Stimulated activated CD4-positive, alpha-beta T cell treated with anti-CD3 and anti-CD28 coated beads, Interleukin-1b, Interleukin-23, amount 100 ng/mL, for 24 hours (primary cell): Measurements from ENCODE around the gene TMEM176A.

ENCODE experiments used
- DNase-seq, 4 experiments: peaks; one replicate each; pipeline ENCODE4 v3.0.0-alpha.2; 2020; ENCODE audit warnings: low read depth in 4 of 4, low spot score in 1 of 4

Gene TMEM176A

DNA sequence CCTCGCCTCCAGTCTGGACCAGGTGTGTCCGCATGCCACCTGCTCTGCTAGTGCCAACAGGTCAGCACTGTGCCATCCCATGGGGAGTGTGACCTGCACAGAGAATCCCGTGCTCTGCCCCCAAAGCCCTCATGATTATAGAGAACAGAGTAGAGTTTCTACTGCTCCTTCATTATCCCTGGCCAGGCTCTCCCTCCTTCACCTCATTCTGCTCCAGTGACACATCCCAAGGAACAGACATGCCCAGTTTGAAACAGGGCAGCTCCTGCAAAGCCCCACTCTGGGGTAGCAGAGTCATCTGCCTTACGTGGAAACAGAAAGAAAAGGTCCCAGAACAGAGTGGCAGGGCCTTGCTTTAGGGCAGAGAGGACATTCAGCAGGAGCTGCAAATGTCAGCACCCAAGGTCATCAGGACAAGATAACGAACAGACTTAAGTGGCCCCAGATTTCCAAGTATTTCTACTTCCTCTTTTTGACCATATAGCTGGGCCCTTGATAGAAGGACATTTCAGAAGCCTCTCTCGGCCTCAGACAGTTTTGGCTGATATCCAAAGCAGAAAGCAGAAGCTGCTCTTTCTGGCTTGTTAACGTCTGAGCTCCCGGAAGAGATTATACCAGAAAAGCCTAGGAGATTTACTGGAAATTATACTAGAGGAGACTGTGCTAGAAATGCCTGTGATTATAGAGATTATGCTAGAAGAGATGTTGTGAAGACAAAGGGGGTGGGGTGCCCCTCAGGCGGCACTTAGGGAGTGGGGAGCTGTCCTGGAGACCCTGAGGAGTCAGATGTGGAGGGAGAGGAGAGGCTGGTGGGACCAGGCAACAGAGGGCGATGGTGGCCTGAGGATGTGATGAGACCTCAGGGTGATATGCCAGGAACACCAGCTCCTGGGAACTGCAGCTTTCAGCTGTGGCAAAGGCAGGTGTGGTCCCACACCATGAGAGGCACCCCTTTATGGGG lies 13.0 kb upstream of the TMEM176A start:
- DNase-seq, result no peak

DNA sequence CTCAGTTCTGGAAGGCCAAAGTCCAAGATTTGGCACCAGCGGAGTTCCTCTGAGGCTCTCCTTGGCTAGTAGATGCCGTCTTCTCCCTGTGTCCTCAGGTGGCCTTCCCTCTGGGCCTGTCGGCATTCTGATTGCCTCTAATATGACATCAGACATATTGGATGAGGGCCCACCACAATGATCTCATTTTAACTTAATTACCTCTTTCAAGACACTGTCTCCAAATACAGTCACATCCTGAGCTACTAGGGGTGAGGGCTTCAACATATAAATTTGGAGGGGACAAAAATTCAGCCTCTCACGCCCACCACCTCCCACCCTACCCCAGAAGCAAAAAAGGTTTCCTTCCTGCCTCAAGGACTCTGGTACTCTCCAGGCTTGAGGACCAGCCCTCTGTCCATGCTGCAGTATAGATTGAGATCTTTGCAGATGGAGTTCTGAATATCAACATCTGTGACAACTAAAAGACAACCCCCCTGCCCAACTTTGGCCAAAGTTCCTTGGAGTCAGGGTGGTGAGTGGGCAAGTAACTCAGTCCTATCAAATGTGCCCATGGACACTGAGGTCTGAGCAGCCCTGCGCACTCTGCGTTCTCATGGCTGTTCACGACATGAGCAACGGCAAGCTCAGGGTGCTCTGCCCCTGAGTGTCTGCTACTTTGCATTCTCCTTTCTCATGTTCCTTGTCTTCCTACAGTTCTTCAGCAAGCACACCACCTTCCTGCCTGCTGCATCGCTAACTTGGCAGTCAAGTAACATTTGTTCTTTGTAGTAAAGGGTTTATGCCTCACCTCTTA lies 11.9 kb upstream of the TMEM176A start:
- no peak for DNase-seq

DNA sequence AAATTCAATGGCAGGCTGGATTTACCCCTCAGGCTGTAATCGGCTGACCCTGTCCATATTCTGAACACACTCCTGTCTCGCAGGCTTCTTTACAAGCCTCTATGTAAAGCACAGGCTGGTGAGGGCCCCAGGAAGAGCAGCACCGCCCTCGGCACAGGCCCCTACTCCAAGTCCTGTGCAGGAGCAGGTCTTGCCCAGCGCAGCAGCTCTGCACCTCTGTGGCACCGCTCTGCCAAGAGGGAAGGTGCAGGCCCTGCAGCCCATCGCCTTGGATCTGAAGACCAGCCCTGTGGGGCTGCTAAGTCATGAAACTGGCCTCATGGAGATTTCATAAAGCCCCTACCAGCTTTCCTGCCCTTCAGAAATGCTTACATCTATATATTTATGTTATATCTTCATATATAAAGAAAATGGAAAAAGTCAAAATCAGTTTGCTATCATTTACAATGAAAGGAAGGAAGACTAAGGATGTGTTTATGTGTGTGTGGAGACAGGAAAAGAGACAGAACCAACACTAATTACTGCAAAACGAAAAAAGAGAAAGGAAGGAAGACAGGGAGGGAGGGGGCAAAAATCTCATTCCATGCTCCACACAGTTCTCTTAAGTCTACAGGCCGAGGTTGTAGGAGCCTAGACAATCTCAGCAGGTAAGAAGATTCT lies 10.0 kb upstream of the TMEM176A start:
- no peak for DNase-seq

DNA sequence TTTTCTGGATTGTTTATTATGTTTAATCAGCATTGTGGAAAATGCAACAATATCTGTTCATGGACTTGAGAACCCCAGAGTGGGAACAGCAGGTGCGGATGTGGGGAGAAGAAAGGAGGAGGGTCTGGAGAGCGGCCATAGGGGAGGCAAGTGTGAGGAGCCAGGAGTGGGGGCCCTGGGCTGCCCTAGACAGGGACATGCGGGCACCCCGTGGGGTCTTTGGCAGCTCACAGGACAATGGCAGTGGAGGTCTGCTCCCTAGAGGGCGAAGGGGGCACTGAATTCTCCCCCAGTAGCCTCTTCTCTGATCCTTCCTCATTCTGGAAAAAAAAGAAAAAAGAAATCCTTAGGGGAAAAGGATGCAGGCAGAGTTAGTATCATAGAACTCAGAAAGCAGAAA lies 9.3 kb upstream of the TMEM176A start:
- DNase-seq, result no peak

DNA sequence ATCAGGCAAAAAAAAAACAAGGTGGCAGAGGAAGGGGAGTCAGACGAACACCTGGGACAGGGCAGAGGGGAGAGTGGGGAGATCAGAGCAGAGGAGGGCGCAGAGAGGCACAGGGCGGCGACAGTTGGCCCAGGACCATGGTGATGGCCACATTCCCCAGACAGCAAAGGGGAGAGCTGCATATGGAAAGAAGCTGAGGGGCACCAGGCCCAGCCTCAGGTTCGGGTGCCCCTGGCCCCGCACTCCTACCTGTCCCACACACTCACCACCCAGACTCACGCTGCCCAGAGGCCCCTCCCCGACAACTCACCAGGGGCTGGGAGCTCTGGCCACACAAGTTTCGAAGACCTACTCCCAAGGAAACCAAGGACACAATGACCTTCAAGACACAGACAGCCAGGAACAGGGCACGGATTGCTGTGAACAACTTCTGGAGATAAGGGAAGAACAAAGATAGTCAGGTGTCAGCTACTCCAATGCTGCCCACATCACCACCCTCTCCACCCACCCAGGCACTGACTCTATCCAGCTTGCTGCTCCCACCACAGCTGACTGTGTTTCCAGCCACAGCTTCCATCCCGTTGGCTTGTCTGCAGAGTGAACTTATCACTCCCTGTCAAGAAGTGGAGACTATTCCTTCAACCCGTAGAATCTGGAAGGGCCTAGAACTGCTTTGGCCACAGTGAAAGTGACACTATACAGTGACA lies 8.7 kb upstream of the TMEM176A start:
- DNase-seq, result no peak

DNA sequence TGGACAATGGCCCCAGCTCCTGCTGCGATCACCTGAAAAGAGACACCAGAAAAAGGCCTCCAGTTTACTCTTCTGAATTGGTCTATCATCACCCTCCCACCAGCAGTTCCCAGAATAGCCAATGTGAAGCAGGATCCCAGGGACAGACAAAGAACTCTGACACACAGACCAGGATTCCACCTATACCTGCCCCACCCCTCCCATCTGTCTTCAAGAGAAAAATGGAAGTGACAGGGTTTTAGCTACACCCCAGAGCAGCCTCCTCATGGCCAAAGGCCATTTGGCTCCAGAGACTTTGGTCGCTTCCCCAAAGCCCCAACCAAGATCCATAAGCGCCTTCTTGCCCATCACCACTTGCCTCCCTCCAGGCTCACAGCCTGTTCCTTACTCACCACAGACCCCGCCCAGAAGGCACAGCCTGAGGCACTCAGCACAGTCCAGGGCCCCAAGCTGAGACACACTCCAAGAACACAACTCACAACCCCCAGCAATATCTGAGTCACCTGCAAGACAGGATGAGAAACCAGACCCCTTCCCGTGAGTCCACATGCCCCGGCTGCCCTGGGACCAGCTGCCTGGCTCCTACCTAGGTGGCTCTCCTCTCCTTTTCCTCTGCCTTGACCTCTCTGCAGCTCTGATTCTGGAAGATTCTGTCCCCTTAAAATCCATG lies 6.9 kb upstream of the TMEM176A start:
- no peak for DNase-seq

DNA sequence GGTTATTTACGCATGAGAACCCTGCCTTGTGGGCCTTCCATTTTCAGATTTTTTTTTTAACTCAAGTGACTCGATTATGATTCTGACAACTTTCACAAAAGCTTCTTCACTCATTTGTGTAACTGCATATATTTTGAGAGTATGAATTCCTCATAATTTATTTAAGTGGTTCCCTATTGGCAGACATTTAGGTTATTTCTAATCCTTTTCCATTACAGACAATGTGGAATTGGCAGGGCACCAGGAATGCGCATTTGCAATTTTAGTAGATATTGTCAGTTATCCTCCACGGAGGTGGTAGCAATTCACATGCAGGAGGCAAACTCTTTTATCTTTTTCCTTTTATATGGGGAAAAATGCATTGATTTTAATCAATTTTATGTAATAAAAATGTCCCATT lies 2.9 kb upstream of the TMEM176A start:
- DNase-seq, result no peak

DNA sequence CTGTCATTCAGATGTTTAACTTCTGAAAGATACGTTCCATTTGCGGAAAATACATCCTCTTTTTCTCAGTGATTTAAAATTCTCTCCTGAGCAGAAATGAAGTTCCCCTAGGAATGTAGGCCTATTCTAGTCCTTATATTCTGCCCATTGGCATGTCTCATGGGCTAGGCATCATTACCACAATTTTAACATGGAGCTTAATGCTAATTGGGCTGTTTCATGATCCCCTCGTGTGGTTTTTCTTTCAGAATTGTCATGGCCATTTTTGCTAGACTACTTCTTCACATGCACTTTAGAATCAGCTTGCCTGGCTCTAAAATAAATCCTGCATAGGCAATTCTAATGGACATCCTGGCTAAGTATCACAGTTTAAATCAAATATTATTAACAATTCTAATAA lies 1.4 kb upstream of the TMEM176A start:
- no peak for DNase-seq

DNA sequence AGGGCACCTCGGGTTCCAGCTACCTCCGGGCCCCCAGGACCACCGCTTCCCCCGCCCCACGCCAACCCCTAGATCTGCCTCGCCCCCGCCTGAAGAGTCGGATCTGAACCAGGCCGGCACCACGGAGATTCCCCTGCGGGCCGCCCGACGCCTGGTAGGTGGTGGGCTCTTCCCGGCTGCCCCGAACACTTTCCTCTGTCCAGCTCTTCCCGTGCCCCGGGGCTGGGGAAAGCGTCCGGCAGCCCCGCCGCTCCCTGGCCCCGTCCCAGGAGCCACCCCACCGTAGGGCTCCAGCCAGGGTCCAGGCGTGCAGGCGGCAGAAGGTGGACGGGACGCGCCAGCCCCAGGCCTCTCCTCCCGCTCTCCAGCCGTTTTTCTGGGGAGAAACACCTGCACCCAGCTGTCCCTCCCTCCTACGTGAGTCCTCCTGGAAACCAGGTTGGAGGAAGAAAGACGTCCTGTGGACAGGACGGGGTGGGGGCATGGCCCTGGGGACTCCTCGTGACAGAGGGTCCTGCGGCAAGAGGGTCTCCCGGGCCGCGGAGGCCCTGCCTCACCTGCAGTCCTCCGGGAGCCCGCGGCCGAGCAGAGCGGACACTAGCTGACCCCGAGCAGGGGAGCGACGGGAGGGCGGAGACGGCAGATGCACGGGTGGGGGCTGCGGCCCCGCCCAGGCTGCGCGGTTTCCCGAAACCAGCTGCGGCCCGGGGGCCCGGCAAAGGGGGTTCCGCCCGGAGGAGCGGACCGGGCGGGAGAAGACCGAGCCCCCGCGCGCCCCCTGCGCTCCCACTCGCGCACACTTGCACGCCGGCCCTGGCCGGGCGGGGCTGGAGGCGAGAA lies 608 bp upstream of the TMEM176A start, which contains the start of gene TMEM176B:
TMEM176B (minus strand) TSS at position 624 of the 840 bp plus-strand sequence. CDS start 3,795 bp downstream, outside the sequence.
- DNase-seq, result no peak

DNA sequence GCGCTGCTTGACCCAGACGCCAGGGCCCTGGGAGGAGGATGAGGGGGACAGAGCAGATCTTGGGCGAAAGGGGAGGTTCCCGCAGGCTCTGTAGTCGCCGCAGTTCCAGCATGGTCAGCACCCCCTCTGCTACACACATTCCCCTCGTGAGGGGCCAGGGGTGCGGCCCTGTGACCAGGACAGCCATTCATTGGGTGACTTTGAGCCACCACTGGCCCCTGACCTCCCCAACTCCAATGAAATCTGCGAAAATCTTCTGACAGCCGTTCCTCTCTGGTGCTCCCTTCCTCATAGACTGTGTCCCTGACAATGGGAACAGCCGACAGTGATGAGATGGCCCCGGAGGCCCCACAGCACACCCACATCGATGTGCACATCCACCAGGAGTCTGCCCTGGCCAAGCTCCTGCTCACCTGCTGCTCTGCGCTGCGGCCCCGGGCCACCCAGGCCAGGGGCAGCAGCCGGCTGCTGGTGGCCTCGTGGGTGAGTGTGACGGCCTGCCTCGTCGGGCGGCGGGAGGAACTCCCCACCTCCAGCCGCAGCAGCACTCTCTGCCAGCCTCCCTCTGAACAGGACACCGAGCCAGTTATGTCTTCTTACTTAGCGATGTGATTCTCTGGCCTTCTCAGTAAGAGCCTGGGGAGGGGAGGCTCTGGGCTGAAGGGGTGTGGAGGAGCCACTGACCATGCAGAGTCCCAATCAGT lies 825 bp downstream of the TMEM176A start:
- DNase-seq, result no peak

DNA sequence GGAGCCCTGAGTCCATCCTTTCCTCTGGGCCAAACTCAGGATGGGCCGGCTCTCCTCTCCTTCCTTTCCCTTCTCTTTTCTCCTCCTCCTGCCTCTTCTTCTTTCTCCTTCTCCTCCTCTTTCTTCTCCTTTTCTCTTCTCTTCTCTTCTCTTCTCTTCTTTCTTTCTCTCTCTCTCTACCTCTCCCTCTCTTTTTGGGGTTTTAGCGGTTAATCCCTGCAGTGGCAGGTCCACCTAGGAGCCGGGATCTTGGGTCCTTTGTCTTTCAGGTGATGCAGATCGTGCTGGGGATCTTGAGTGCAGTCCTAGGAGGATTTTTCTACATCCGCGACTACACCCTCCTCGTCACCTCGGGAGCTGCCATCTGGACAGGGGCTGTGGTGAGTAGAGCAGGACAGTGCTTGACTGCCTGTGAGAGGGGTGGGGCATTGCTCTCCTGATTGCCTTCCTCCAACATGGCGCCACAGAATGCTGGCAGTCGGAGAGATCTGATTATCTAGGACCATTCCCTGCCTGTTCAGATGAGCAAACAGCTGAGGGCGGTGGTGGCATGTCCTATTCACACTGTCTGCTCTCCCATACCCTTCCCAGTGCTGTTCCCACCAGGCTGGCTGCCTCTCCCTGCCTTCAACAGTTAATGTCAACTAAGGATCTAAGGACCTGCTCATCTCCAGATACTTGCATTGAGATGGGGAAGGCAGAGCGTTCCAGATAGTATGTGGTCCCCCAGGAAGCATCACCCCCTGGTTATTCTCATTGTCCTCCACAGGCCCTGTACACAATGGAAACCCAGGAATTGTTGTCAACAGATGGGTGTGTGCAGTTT lies 1.6 kb downstream of the TMEM176A start:
- no peak for DNase-seq

DNA sequence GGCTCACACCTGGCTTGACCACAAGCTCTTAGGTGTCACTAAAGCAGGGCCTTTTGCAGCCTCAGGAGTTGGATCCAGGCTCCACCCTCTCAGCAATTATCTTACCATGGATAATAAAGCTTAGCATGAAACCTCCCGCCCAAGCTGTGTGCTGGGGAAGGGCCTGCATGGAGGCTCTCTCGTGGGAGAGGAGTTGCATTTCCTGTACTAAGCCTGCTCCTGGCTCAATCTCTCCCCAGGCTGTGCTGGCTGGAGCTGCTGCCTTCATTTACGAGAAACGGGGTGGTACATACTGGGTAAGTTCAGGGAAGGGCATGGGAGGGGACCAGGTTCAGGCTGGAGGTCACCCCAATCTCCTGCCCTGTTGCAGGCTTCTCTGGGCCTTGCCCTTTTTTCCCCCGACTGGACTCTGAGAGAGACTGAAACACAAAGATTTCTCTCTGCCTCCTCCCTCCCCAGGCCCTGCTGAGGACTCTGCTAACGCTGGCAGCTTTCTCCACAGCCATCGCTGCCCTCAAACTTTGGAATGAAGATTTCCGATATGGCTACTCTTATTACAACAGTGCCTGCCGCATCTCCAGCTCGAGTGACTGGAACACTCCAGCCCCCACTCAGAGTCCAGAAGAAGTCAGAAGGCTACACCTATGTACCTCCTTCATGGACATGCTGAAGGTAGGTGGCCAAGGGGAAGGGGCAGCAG lies 2.7 kb downstream of the TMEM176A start:
- DNase-seq, result no peak

DNA sequence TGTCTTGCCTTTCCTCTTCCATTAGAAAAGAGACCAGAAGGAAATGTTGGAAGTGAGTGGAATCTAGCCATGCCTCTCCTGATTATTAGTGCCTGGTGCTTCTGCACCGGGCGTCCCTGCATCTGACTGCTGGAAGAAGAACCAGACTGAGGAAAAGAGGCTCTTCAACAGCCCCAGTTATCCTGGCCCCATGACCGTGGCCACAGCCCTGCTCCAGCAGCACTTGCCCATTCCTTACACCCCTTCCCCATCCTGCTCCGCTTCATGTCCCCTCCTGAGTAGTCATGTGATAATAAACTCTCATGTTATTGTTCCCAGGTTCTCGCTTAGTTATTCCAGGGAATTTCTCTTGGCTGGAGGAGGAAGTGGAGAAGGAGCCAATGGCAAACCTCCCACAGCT lies 4.2 kb downstream of the TMEM176A start:
- DNase-seq, result no peak

DNA sequence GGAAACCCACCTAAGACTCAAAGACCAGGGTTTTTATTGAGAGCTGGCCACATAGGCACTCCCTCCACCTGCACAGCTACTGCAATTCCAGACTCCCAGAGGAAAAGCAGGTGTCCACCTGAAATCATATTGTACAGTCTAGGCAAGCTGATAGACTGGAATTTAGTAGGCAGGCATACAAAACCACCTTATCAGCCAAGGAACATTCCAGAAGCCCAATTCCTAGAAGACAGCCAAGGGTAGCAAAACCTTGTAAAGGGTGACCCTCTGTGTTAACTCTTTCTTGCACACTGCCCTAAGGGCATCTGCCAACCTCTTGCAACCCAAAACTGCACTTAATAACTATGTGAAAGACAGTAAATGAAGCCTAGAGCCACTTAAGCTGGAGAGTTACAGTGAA lies 5.3 kb downstream of the TMEM176A start:
- no peak for DNase-seq

DNA sequence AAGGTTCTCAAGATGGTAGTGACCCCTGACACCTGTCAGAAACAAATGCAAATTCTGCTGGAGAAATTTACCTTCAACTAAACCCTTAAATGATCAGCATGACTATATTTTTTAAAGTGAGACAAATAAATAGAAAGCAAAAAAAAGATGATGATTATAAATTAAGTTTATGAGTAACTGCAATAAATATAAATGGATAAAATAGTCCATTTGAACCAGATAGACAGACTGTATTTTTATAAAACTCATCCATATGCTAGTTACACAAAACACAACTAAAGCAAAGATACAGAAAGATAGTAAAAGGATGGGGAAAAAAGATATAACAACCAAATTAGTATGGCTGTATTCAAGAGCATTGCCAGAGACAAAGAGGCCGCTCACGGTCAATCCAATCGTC lies 5.9 kb downstream of the TMEM176A start:
- no peak for DNase-seq

DNA sequence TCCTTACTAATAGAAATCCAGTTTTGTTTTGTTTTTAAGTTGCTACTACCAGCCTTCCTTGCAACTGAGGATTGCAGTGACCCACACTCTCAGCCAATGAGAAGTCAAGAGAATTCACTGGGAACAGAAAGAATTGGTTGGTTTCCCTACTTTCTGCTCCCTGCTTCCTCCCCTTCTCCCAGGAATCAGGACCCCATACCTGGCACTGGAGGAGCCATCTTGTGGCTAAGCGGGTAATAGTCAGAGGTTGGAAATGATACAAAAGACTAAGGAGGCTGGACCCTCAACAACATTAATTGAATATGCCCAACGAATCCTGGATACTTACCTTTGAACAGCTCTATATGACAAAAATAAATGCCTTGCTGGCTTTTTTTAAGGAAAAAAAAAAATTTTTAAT lies 6.3 kb downstream of the TMEM176A start:
- DNase-seq, result no peak
